DMS153 (cell line): ENCODE data around the gene SKAP2.
"Not testable (repeated sequence)": the region's sequence is repeated elsewhere in the genome, so short reads cannot be mapped to it uniquely, and the experiment has no call there.

Experiments used
- DNase-seq: peaks from one replicate; lab custom pipeline; 2025; lab: John Stamatoyannopoulos, UW

The SKAP2 gene

GRCh38 chr7:26857506-26858240 is 6.7 kb downstream of the SKAP2 start:
- no peak for DNase-seq

GRCh38 chr7:26857170-26857505 is 7.3 kb downstream of the SKAP2 start:
- DNase-seq, result no peak

GRCh38 chr7:26856176-26856985 is 8.0 kb downstream of the SKAP2 start:
- no peak for DNase-seq

GRCh38 chr7:26854876-26855855 is 9.2 kb downstream of the SKAP2 start:
- DNase-seq, result no peak

- peak; percentile 19 for DNase-seq
Measured at GRCh38 chr7:26853788-26854393, 10.5 kb downstream of the SKAP2 start.

GRCh38 chr7:26850193-26850651 is 14.2 kb downstream of the SKAP2 start:
- no peak for DNase-seq

- DNase-seq, result no peak
Measured at GRCh38 chr7:26843705-26844104, 20.7 kb downstream of the SKAP2 start.

- DNase-seq, result no peak
Measured at GRCh38 chr7:26842897-26843296, 21.5 kb downstream of the SKAP2 start.

GRCh38 chr7:26841003-26841739 is 23.2 kb downstream of the SKAP2 start:
- no peak for DNase-seq

- DNase-seq, result not testable (repeated sequence)
Measured at GRCh38 chr7:26836793-26837192, 27.6 kb downstream of the SKAP2 start.

- DNase-seq, result no peak
Measured at GRCh38 chr7:26815426-26815825, 49.0 kb downstream of the SKAP2 start.

GRCh38 chr7:26813432-26813831 is 51.0 kb downstream of the SKAP2 start:
- no peak for DNase-seq

GRCh38 chr7:26794541-26794940 is 69.8 kb downstream of the SKAP2 start:
- DNase-seq, result no peak

- no peak for DNase-seq
Measured at GRCh38 chr7:26792576-26792975, 71.8 kb downstream of the SKAP2 start.

GRCh38 chr7:26792006-26792405 is 72.4 kb downstream of the SKAP2 start:
- no peak for DNase-seq

- no peak for DNase-seq
Measured at GRCh38 chr7:26789481-26790184, 74.8 kb downstream of the SKAP2 start.

- DNase-seq, result no peak
Measured at GRCh38 chr7:26787701-26788100, 76.7 kb downstream of the SKAP2 start.

GRCh38 chr7:26784118-26784517 is 80.3 kb downstream of the SKAP2 start:
- DNase-seq, result no peak

- no peak for DNase-seq
Measured at GRCh38 chr7:26782501-26782900, 81.9 kb downstream of the SKAP2 start.

GRCh38 chr7:26779978-26780595 is 84.3 kb downstream of the SKAP2 start:
- no peak for DNase-seq
